22Rv1 (cell line): ENCODE results near the gene PRRG2.

Source experiments
- ZFX ChIP-seq: fragments of 450-650 bp; IDR thresholded peaks from 2 replicates; pipeline ENCODE4 v1.6.1; 2017; ENCODE audit warnings: antibody characterized with exemption, borderline replicate concordance
- TF ChIP-seq, protein P1 (sequence below): fragments of 450-650 bp; IDR thresholded peaks from 2 replicates; pipeline ENCODE4 v1.5.1; 2017; ENCODE audit warnings: mild to moderate bottlenecking

DNA sequence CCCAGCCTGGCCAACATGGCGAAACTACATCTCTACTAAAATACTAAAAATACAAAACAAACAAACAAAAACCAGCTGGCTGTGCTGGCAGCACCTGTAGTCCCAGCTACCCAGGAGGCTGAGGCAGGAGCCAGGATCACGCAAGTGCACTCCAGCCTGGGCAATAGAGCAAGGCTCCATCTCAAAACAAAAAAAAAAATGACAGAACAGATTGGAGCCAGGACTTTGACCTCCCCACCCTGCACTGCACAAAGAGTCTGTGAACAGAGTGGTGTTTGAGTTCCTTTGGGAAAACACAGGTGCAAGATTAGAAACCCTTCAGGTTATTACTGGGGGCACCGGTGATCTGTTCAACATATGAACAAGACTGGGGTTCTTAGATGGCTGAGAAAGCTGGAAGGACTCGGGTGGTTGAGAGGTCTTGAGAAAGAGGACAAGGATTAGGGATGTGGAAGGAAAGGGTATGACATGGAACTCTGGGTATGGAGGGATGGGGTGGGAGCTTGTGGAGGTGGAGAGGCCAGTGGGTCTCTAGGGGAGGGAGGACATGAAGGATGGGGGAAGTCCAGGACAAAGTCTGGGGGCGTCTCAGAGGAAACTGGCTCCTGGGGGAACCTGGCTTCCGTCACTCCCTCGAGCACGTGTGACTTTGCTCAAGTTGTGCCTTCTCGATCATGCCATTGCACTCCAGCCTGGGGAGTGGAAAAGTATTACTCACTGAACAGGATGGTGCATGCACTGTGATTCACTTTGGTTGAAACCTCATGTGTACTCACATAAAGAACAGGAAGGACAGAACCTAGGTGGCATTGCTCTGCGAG is 27.5 kb upstream of the PRRG2 start:
- TF ChIP-seq, protein P1, sequence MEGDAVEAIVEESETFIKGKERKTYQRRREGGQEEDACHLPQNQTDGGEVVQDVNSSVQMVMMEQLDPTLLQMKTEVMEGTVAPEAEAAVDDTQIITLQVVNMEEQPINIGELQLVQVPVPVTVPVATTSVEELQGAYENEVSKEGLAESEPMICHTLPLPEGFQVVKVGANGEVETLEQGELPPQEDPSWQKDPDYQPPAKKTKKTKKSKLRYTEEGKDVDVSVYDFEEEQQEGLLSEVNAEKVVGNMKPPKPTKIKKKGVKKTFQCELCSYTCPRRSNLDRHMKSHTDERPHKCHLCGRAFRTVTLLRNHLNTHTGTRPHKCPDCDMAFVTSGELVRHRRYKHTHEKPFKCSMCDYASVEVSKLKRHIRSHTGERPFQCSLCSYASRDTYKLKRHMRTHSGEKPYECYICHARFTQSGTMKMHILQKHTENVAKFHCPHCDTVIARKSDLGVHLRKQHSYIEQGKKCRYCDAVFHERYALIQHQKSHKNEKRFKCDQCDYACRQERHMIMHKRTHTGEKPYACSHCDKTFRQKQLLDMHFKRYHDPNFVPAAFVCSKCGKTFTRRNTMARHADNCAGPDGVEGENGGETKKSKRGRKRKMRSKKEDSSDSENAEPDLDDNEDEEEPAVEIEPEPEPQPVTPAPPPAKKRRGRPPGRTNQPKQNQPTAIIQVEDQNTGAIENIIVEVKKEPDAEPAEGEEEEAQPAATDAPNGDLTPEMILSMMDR: no peak
- no peak for TF ChIP-seq ZFX
